PC-3 (cell line): ENCODE results near the gene EIF5.

Experiments
- CTCF ChIP-seq: fragments of 300-600 bp; sonication (generic); conservative IDR thresholded peaks from 2 replicates; pipeline ENCODE4 v1.5.1; 2017; ENCODE audit warnings: antibody characterized with exemption, low read depth, mild to moderate bottlenecking, low read length
- EZH2 ChIP-seq: fragments of 300-600 bp; sonication (generic); IDR thresholded peaks from one replicate; pipeline ENCODE4 v1.6.1; 2017; ENCODE audit warnings: antibody characterized with exemption, mild to moderate bottlenecking, low read length; ENCODE audit not compliant: unreplicated experiment

- TF ChIP-seq CTCF (no peak), EZH2 (no peak)
Measured at GRCh38 chr14:103382376-103382775, 48.3 kb downstream of the EIF5 start.
